GM19452 (cell line): ENCODE measurements around the gene ZRANB2.

Source experiments
- ATAC-seq: cut with Tn5 transposase; IDR thresholded peaks from one replicate; pipeline ENCODE4 v1.9.1; 2021; ENCODE audit not compliant: unreplicated experiment

The ZRANB2 gene

DNA sequence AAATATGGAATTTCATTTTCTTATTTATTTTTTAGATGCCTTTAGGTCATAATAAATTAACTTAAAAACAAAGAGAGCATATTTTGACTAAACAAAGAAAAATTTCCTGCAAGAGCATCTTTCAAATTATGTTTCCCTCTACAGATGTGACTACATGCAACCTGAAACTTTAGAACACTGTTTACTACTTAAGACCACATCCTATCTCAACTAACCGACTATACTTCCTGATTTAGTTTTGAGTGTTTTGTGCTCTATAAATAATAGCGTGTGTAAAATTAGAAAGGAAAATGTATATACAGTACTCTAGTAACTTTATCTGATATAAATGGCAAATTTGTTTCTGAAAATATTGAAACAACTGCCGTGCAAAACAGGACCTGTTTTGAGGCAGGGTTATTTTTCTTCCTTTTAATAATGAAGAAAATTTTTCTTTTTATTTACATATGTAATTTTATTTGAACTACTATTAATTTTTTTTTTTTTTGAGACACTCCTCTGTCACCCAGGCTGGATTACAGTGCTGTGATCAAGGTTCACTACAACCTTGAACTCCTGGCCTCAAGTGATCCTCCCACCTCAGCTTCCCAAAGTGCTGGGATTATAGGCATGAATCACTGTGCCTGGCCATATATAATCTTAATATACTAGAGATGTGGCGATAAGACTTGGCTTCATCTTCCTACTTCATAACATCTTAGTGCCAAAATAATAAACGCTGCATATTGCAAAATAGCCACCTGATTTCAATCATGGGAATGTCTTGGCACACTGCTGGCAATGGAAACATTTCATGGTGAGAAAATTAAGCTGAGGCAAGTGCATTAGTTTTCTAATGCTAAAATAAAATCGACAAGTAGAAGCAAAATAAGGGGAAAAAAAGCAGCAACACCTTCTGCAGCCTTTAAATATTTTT is 12.3 kb downstream of the ZRANB2 start:
- peak; percentile 69 for ATAC-seq

DNA sequence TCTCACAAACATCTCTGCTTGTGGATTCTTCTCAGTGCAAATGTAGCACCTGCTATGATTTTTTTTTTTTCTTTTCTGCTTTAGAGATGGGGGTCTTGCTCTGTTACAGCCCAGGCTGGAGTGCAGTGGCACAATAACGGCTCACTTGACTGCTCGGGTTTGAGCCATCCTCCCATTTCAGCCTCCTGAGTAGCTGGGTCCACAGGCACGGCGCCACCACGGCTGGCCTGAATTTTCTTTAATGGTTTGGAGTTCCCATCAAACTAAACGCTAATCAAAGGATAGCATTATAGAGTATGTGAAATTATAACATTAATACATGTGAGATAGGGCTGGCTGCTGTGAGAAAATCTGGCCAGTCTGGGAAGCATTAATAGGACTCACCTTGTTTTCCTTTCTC is 26.0 kb downstream of the ZRANB2 start:
- ATAC-seq, result no peak

DNA sequence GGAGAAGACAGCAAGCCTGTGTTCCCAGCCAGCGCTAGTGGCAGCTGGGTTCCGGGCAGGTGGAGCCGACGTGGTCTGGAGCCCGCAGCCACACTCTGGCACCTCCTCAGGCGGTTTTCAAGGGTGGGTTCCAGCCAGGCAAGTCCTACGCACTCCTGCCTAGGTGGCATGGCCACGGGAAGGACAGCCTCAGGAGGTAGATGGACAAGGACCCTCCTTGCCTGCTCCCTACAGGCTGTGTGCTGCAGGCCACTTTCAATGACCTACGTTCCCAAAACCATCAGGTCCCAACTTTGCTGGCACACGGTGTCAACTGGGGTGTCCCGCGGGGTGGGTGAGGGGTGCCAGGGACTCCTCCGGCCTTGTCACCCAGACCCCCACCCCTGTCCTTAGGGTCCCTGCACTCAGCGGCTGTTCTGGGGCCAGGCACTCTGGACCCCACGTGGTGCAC is 26.5 kb downstream of the ZRANB2 start:
- ATAC-seq, result no peak

DNA sequence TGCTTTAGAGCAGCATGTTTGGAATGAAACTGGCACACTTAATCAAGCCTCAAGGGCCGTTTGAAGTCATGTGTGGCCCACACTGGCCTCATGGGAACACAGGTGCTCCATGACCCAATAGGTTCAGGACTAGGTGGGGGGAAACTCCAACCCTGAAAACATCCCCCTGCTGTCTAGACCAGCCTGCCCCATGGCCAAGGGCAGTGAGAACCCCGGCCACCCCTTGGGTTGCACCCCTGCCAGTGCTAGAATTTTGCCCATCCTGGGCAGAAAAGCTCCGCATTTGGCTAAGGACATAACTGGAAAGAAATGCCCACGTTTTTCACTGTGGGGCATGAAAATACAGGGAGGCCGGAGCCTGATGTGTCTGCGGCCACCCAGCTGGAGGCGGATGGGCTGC is 27.1 kb downstream of the ZRANB2 start:
- ATAC-seq, result no peak

DNA sequence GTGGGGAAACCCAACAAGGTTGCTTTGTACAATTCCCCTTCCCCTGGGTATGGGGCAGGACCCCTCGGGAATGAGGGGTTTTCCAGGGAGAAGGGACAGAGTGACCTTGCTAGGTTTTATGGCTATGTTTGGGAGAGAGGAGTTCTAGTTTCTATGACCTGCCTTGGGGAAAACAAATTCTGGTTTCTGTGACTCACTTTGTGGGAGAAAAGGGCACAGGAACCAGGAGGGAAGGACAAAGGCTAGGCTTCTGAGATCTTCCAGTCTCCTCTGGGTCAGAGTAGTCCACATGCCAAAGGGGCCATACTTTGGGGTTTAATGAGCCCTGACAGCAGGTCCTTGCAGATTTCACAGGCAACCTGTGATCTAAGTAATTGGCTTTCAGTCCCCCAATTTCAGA is 27.7 kb downstream of the ZRANB2 start:
- no peak for ATAC-seq

DNA sequence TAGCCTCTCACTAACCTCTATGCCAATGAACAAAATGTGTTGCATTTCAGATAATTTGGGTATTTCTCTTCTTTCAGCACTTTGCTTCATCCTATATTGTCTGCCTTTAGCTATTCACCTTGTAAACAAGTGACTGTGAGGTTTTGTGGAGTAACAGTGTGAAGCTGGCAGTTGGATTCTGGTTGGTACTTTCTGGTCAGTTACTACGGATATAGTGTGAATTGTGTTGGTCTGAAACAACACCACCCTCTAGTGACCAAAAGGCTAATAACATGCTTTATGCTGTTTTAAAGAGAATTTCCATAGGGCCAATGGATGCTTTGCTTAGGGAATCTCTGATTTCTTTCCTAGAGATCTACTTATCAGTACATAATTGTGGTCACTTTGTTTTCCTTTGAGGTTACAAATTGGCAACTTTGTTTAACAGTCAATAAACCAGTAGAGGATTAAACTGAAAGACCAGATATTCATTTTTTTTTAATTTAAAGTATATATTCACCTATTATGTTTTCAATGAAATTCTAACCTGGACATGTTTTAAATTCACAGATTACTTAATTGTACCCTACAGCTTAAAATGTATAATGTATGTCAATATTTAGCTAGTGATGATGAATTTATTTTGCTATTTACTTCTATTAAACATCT is 30.8 kb downstream of the ZRANB2 start:
- peak; percentile 50 for ATAC-seq

DNA sequence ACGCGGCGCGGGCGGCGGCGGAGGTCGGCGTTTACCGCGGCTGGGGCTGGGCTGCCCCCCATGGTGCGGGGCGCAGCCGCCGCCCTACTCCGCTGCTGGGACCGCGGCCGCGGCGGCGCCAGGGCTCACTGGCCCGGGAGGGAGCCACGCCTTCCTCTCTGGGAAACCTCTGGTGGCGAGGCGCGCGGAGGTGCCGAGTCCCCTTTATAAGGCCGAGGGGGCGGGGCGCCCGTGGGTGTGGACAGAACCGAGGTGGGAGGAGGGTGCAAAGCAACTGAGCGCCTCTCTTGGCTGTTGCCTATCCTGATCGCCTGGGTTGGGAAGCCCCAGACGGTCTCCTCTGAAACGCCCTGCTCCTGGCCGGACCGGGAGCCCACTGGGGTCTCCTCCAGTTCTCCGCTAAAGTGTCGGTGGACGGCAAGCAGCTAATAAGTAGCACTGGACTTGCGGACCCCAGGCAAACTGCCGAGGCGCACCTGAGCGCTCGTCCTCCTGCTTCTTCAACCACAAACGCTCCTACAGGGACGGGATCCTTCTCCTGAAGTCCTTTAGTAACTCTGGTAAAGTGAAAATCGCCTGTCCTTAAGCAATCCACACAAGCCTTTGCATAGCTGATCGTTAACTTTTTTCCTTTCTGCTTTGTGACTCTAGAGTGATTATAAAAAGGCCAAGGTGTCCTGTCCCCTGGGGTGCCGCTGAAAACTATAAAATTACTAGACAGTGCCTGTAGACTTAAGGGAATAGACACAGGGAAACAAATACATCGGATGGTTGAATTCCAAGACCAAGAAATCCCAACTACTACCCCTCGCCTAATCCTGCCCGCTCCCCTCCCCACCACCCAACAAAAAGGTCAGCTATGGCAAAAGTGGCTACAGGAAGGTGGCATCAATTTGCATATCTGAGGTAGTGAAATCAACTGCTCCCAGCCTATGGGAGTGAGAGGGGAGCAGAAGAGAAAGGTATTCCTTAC is 32.9 kb downstream of the ZRANB2 start, which contains the start of gene PTGER3:
PTGER3 (minus strand) TSS at position 182 of the 973 bp plus-strand sequence. CDS start 239 bp downstream, outside the sequence.
- ATAC-seq, result no peak

DNA sequence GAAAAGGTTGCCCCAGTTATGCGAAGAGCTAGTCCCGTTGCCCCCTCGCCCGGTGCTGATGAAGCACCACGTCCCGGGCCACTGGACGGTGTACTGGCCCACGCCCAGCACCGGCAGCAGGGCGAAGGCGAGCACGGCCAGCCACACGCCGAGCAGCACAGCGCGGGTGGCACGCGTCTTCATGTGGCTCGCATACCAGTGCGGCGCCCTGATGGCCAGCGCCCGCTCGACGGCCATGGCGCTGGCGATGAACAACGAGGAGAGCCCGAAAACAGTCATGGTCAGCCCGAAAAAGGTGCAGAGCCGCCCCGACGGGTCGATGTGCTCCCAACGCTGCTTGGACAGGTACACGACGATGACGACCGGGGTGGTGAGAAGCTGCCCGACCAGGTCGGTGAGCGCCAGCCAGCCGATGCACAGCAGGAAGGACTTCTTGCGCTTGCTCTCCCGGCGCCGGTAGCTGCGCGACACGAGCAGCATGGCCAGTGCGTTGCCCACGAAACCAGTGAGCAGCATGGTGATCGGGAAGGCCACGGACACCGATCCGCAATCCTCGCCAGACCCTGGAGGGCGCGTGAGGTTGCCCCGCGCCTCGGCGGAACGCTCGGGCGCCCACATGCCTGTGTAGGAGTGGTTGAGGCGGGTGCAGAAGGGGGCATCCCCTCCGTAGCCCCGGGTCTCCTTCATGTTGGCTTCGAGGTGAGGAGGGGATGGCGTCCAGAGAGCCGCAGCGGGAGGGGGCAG is 33.8 kb downstream of the ZRANB2 start:
- ATAC-seq, result no peak

DNA sequence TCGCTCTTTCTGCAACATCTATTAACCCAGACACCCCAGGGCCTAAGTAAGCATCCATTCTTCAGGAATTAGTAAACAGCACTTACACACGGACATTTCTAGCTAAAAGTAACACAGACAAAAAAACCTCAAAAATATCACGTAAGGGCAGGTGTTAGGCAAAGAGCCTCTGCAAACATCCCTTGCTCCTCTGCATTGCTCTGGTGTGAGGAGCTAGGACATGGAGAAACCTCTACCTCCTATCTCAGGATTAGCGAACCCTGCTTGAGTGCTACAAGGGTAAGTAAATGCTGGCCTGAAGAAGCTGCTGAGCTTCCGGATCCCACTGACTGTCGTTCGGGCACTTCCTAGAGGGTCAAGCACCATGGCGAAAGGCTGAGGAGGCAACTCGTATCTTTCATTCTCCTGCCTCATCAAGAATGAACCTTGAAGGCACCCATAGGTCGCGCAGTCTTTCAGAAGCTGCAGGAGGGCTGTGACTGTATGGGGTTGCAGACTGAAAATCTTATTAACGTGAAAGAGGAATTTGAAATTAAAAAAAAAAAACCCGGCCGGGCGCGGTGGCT is 35.3 kb downstream of the ZRANB2 start:
- no peak for ATAC-seq

DNA sequence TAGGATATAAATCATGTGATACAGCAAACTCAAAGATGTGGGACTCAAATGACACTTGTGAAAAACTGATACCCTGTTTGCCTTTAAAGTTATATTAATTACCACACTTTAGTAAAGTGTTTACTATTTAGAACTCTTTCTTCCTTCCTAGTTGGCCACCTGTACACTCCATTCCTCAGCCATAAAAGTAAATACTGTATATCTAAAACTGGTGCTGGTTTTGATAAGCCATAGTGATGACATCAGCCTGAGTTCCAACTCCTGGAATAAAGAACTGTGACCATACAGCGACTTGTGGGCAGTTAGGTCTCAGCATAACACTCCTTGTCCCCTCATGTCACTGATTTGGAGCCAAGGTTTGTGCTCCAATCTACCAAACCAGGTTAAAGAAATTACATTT is 36.0 kb downstream of the ZRANB2 start:
- ATAC-seq, result no peak

DNA sequence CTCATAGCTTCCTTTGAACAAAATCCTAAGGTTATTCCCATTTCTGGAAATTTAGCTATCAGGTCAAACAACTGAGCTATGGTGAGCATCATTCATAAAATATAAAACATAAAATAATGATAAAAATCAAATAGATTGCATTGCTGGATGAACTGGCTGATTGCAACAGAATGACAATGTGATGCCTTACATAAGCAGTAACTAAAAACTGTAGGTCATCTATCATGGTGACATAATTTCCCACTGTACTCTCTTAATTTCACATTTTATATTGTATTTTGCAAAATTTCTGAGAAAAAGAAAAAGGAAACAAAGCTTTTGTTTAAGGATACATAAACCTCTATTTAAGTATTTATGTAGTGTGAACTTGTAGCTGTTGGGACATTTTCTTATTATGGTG is 37.8 kb downstream of the ZRANB2 start:
- ATAC-seq, result no peak

DNA sequence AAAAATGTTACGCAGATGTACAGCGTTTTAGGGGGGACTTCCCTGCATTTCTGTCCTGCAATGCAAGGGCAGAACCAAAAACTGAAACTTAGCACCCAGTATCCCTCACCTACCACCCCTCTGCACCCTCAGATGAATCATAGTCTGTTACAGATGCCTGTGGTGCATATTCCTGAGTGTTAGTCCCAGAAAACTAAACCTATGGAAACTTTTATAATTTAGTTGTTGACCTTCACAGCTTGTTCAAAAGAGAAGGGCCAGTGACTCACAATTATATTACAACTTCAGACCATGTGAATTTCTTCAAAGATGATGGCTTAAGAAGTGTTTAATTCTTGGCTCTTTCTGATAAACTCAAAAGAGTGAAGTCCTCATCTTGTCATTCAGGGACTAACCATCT is 39.0 kb downstream of the ZRANB2 start:
- no peak for ATAC-seq

DNA sequence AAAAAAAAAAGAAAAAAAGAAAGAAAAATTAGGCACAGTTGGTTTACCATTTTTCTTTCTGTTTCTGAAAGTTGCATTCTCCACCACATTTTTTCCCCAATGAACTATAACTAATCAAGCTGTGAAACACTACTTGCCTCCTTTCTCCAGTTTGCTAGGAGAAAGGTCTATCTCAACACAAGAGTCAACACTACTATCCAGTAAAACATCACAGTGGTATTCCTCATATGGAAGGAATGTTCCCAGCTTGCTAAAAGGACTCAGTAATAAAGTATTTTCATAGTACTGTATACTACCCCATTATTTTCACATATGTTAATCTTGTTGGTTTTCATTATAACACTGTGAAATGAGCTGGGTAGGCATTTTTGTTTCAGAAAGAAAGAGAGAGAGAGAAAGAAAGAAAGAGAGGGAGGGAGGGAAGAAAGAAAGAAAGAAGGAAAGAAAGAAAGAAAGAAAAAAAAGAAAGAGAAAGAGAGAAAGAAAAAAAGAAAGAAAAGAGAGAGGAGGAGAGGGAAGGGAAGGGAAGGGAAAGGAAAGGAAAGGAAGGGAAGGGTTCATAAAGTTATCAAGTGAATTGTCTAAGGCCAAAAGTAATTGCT is 41.1 kb downstream of the ZRANB2 start:
- no peak for ATAC-seq

DNA sequence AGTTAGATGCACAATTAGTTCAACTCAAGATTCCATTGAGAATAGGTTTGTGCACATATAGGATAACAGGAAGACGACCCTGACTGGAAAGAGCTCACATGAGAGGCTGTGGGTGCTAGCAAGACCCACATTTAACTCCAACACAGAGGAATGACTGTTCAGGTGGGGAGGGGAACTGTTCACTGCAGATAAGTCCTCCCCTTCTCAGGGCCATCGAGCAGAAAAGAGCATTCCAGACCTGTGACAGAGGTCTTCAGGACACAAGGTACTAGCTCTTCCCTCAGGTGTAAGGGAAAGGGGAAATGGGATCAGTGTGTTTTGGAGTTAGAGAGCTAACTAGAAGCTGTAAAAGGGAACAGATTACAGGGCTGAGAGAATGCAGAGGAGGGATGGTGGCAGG is 41.9 kb downstream of the ZRANB2 start:
- no peak for ATAC-seq

DNA sequence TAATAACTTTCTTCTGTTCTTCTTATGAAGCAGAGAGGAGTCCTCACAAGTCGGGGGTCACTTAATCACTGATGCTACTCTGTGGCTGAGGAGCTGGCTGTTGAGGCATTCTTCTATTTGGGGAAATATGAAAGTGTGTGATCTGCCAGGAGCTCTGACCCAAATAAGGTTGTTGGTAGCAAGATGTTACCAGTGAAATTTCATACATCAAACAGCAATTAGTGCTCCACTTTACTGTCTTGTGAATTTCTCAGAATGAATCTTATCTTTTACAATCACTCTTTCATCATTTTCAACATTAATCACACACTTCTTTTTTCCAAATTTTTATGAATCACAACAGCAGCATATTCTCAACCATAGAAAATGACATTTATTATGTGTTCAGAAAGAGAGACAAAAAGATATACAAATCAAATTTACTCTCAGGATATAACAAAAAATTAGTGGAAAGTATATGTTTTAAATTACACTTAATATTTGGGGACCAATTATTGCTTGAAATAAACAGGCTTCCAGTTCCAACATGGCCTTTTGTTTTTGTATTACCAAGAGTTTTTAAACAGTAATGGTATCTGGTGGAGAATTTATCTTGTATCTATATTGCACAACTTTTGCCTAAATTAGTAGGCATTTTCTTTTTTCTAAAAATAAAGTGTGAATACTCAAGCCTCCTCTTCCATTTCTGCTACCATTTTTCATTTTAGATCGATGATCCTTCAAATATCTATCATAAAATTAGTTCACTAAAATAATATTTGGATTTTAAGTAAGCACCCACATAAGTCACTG is 42.8 kb downstream of the ZRANB2 start:
- ATAC-seq, result no peak

DNA sequence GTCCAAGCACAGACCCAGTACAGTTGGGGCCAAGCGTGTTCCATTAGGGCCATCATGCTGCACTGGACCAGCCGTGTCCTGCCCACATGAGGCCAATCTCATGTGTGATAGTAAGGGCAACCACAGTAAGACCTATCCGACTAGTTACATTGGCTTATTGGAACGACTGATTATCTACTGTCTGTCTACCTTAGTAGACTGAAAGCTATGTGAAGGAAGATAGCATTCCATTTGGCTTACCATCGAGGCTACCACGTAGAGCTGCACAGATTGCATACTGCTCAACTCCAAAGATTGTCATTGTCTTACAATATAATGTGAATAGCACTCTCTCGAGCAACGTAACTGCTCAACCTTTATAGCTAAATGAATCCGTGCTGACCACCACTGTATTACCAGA is 43.8 kb downstream of the ZRANB2 start:
- no peak for ATAC-seq

DNA sequence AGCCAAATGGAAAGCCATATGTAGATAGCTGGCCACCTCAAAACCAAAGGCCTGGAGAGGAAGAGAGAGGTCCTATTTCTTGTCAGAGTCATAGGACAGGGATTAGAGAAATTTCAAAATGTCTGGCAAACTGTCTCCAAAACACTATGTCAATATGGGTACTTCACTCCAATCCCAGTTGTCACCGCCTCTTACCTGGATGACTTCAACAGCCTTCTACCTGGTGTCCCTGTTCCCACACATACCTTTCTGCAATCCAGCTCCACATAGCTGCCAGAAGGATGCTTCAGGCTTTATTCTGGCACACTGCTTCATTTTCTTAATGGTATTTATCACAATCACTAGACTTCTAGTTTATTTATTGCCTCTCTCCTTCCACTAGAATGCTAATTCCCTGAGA is 47.7 kb downstream of the ZRANB2 start:
- no peak for ATAC-seq

DNA sequence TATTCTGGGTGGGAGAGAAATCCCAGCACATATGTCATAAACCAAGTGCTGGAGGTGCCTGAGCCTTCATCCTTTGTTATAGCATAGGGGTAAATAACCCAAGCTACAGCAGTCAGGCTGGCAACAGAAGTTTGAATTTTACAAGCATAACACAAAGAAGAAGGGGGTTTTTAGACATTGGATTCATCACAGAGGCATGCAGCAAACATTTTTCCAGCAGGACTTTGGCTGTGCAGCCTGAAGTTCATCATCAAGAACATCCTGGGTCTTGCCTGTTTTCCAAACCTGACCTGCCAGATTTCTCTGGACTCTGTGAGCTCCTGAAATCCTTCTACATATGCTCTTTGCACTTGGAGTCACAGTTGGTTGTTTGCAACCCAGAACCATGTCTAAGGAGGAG is 49.4 kb downstream of the ZRANB2 start:
- no peak for ATAC-seq

DNA sequence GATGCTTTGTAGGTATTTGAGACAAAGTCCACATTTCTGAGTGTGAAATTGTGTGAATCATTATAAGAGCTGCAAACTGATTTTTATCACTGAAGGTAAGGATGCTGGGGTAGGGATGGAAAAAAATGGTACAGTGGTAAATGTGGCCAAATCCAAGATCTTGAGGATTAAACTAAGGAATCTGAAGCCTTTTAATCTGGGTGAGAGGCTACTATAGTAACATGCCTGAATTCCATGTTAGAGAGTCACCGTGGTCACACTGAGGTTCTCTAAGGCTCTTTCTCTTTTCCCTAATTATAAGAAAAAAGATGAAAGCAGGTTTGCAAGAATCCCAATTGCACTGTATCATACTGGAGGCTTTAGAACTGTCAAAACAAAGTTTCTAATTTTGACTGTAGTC is 50.8 kb downstream of the ZRANB2 start:
- no peak for ATAC-seq
